Activated naive CD8-positive, alpha-beta T cell (primary cell): Measurements from ENCODE around the gene STAT6.

Experiments used
- H3K27ac Mint-ChIP-seq: one replicate; pipeline ENCODE4 v1.8.0; 2021; ENCODE audit warnings: mixed read lengths
- H3K27me3 Mint-ChIP-seq: one replicate; pipeline ENCODE4 v1.8.0; 2021; ENCODE audit warnings: mixed read lengths
- H3K36me3 Mint-ChIP-seq: one replicate; pipeline ENCODE4 v1.8.0; 2021; ENCODE audit warnings: mixed read lengths
- H3K4me1 Mint-ChIP-seq: one replicate; pipeline ENCODE4 v1.8.0; 2021; ENCODE audit warnings: low read depth, mixed read lengths
- H3K4me3 Mint-ChIP-seq: one replicate; pipeline ENCODE4 v1.8.0; 2021; ENCODE audit warnings: mild to moderate bottlenecking, mixed read lengths
- H3K9me3 Mint-ChIP-seq: one replicate; pipeline ENCODE4 v1.8.0; 2021; ENCODE audit warnings: low read depth, mixed read lengths

Gene STAT6, protein sequence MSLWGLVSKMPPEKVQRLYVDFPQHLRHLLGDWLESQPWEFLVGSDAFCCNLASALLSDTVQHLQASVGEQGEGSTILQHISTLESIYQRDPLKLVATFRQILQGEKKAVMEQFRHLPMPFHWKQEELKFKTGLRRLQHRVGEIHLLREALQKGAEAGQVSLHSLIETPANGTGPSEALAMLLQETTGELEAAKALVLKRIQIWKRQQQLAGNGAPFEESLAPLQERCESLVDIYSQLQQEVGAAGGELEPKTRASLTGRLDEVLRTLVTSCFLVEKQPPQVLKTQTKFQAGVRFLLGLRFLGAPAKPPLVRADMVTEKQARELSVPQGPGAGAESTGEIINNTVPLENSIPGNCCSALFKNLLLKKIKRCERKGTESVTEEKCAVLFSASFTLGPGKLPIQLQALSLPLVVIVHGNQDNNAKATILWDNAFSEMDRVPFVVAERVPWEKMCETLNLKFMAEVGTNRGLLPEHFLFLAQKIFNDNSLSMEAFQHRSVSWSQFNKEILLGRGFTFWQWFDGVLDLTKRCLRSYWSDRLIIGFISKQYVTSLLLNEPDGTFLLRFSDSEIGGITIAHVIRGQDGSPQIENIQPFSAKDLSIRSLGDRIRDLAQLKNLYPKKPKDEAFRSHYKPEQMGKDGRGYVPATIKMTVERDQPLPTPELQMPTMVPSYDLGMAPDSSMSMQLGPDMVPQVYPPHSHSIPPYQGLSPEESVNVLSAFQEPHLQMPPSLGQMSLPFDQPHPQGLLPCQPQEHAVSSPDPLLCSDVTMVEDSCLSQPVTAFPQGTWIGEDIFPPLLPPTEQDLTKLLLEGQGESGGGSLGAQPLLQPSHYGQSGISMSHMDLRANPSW

DNA sequence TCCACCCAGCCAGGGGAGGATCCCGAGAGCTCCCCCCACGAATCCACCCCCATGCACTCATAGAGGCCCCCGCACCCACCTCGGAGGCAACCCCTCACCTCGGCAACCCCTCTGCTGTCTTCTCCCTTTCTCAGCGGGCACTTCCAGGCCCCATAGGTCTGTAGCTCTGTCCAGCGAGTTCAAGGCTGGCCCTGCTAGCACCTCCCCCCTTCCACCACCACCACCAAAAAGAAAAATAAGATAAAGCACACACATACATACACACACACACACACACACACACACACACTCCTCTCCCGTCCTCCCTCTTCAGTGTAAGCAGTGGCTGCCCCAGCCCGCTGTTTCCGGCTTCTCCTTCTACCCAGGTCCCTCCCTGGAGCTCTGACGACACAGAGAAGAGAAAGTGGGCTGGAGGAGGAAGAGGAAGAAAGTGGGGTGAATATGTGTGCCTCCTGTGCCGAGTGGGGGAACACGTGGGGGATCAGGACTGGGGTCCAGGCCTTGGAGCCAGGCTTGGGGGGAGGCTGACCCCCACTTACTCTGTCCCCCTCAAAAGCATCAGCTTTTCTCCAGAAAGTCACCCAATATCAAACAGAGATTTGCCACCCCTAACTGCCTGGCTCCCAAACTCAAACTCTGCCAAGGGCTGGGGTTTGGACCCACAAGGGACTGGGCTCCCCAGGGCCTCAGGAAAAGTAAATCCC, at the start of gene STAT6:
TSS of gene STAT6 (minus strand) at position 332 of the 704 bp plus-strand sequence. CDS start 3,084 bp downstream, outside the sequence.
- peak within 1 kb of the TSS; percentile 97 for H3K27ac Mint-ChIP-seq
- H3K27me3 Mint-ChIP-seq: no peaks in the 10 kb centered on the region
- peaks cover 52% of the 10 kb centered on the region for H3K4me1 Mint-ChIP-seq
- peaks cover 2% of the 10 kb centered on the region for H3K36me3 Mint-ChIP-seq
- peak within 1 kb of the TSS; percentile 100 for H3K4me3 Mint-ChIP-seq
- H3K9me3 Mint-ChIP-seq: no peaks in the 10 kb centered on the region

DNA sequence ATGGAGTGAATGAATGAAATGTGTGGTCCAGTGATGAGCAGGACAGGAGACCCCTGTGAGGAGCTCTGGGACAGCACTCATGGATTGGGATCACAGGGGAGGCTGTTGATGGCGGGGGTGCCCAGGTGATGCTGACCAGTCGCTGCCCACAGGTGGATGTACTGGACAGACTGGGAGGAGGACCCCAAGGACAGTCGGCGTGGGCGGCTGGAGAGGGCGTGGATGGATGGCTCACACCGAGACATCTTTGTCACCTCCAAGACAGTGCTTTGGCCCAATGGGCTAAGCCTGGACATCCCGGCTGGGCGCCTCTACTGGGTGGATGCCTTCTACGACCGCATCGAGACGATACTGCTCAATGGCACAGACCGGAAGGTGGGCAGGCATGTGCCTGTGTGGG, 49.6 kb upstream of the STAT6 start:
- no peaks in the 10 kb centered on the region for H3K9me3 Mint-ChIP-seq
- peaks cover 5% of the 10 kb centered on the region for H3K4me1 Mint-ChIP-seq
- H3K4me3 Mint-ChIP-seq: no peak overlapping the region
- no peaks in the 10 kb centered on the region for H3K27me3 Mint-ChIP-seq
- H3K27ac Mint-ChIP-seq: no peak overlapping the region
- H3K36me3 Mint-ChIP-seq: peaks cover 3% of the 10 kb centered on the region

DNA sequence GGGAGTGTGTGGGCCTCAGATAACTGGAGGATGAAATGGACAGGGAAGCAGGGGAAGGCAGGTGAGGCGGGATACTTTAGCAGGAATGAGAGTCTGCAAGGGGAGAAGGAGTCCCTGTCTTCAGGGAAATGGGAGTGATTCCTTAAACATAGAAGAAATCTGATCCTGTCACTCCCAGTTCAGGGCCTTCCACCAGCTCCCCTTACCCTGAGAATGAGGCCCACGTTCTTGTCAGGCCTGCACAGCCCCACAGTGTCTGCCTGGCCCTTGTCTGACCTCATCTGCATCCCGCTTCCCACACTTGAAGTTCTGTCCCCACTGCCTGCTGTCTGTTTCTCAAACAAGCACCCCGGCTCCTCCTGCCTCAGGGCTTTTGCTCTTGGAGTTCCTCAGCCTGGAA, 48.9 kb upstream of the STAT6 start:
- no peaks in the 10 kb centered on the region for H3K9me3 Mint-ChIP-seq
- no peak overlapping the region for H3K4me3 Mint-ChIP-seq
- H3K36me3 Mint-ChIP-seq: peaks cover 3% of the 10 kb centered on the region
- H3K27me3 Mint-ChIP-seq: no peaks in the 10 kb centered on the region
- H3K4me1 Mint-ChIP-seq: peaks cover 5% of the 10 kb centered on the region
- H3K27ac Mint-ChIP-seq: no peak overlapping the region

DNA sequence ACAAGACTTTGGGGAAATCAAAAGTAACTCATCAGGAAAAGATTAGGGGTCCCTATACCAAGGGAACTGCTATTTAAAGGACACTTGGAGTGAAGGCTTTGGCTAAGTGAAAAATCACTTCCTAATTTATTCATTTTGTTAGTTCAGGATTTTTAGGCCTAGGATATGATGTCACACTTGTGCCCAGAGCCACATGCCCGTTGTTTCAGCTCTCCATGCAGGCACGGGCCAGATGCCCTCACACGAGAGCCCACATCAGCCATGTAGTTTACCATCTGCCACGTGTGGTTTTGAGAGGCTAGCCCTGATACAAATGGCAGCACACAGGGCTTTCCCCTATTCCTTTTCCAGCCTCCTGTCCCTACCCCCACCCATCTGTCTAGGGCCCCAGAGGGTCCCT, 48.1 kb upstream of the STAT6 start:
- Mint-ChIP-seq H3K4me1 (peaks cover 5% of the 10 kb centered on the region), H3K36me3 (peaks cover 3% of the 10 kb centered on the region), H3K9me3 (no peaks in the 10 kb centered on the region), H3K27me3 (no peaks in the 10 kb centered on the region), H3K4me3 (no peak overlapping the region), H3K27ac (no peak overlapping the region)

DNA sequence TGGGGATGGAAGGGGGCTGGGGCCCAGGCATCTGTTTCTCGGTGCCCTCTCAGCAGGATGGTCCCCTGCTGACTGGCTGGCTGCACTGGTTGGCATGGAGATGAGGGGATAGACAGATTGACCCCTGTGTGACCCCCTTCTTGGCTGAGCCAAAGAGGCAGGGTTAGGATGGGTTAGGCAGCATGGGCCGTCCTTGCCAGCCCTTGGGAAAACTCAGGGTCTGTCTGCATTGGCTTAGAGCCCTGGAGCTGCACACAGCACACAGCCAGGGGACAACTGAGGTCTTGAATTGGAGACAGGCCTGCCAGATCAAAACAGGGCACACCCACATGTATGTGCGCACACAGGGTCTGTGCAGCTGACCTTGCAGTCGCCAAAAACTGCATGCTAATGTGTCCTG, 47.5 kb upstream of the STAT6 start:
- H3K4me3 Mint-ChIP-seq: no peak overlapping the region
- peaks cover 5% of the 10 kb centered on the region for H3K4me1 Mint-ChIP-seq
- peaks cover 3% of the 10 kb centered on the region for H3K36me3 Mint-ChIP-seq
- no peaks in the 10 kb centered on the region for H3K9me3 Mint-ChIP-seq
- H3K27me3 Mint-ChIP-seq: no peaks in the 10 kb centered on the region
- no peak overlapping the region for H3K27ac Mint-ChIP-seq

DNA sequence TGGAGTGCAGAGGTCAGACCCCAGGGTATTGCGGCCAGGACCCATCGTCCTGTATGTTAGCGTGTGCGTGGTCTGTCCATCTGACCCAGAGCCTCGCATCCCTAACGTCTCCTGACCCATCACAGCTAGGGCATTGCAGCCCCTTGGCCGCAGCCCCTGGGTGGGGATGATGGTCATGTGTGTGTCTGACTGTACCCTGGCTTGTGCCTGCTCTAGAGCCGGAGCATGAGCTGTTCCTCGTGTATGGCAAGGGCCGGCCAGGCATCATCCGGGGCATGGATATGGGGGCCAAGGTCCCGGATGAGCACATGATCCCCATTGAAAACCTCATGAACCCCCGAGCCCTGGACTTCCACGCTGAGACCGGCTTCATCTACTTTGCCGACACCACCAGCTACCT, 47.0 kb upstream of the STAT6 start:
- H3K27me3 Mint-ChIP-seq: no peaks in the 10 kb centered on the region
- H3K9me3 Mint-ChIP-seq: no peaks in the 10 kb centered on the region
- H3K4me3 Mint-ChIP-seq: no peak overlapping the region
- H3K27ac Mint-ChIP-seq: no peak overlapping the region
- H3K36me3 Mint-ChIP-seq: peaks cover 3% of the 10 kb centered on the region
- peaks cover 5% of the 10 kb centered on the region for H3K4me1 Mint-ChIP-seq

DNA sequence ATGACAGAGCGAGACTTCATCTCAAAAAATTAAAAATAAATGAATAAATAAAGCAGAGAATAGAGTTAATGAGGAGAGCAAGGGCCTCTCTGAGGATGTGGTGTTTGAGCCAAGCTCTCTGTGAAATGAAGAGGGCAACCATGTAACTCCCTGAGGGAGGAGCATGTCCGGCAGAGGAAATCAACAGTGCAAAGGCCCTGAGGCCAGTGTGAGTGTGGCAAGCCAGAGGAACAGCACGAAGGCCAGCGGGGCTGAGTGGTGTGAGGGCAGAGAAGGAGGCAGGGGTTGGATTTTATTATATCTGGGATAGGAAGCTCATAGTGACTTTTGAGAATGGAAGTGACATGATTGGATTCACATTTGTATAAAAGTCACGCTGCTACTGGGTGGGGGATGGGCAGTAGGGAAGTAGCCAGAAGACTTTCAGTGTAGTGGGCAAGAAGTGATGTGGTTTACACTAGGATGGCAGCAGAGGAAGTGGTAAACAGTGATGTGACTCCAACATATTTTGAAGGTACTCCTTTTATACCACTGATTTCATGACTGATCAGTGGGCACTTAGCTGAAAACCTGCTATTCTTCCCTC, 46.5 kb upstream of the STAT6 start:
- Mint-ChIP-seq H3K4me3 (no peak overlapping the region), H3K4me1 (peaks cover 5% of the 10 kb centered on the region), H3K27me3 (no peaks in the 10 kb centered on the region), H3K27ac (no peak overlapping the region), H3K36me3 (peaks cover 3% of the 10 kb centered on the region), H3K9me3 (no peaks in the 10 kb centered on the region)

DNA sequence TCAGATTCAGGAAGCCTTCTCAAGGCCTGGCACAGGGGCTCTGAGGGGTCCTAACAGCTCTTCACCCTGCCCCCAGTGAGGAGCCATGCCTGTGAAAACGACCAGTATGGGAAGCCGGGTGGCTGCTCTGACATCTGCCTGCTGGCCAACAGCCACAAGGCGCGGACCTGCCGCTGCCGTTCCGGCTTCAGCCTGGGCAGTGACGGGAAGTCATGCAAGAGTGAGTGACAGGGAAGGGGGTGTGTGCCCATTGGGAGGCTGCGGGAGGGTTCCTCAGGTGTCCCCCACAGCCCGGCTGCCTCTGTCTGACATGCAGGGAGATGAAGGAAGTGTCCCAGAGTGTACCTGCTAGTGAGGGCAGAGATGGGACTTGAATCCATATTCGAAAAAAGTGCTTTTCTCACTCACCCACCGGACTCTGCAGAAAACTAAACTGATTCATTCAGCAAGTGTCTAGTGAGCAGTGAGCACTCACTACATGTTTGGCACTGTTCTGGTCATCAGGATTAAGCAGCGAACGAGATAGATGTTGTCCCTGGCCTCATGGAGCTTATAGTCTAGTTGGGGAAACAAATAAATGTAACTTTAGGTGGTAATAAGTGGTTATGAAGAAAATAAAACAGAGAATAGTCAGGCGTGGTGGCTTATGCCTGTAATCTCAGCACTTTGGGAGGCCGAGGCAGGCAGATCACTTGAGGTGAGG, 45.7 kb upstream of the STAT6 start:
- H3K4me3 Mint-ChIP-seq: no peak overlapping the region
- no peaks in the 10 kb centered on the region for H3K27me3 Mint-ChIP-seq
- no peak overlapping the region for H3K27ac Mint-ChIP-seq
- no peaks in the 10 kb centered on the region for H3K9me3 Mint-ChIP-seq
- H3K4me1 Mint-ChIP-seq: peaks cover 5% of the 10 kb centered on the region
- H3K36me3 Mint-ChIP-seq: no peaks in the 10 kb centered on the region

DNA sequence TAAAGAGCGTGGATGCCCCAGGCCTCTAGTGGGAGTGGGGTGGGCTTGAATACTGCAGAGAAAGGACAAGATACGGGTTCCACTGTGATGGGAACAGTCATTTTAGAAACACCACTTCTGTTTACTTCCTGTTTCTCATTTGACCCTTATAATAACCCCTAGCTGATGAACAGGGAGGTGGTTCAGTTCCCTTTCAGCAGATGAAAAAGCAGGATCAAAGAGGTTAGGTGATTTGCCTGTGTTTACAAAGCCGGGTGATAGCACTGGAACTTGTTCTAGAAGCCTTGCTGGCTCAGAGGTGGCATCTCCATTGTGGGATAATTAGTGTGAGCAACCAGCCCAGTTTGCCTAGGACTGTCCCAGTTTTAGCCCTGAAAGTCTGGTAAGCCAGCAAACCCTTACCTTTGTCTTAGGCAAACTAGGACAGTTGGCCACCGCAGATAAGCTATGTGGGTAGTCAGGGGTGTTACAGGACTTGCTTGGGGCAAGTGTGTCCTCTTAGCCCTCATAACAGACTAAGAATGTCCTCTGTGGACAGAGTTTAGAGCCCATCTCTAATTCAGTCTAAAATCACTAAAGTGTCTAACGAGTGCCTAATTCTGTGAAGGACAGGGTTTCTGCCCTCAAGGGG, 43.8 kb upstream of the STAT6 start:
- Mint-ChIP-seq H3K36me3 (no peaks in the 10 kb centered on the region), H3K27me3 (no peaks in the 10 kb centered on the region), H3K9me3 (no peaks in the 10 kb centered on the region), H3K4me3 (no peak overlapping the region), H3K4me1 (peaks cover 5% of the 10 kb centered on the region), H3K27ac (no peak overlapping the region)

DNA sequence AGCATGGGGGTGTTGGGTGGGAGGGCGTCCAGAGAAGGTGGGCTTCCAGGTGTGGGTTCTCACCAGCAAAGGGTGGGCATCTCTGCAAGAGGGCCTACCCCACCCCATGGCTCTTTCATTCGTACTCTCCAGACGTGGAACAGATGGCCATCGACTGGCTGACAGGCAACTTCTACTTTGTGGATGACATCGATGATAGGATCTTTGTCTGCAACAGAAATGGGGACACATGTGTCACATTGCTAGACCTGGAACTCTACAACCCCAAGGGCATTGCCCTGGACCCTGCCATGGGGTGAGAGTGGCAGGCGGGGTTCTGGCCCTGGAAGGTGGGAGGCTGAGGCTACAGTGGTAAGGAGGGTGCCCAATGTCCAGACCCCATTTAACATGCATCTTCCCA, 42.9 kb upstream of the STAT6 start:
- no peaks in the 10 kb centered on the region for H3K9me3 Mint-ChIP-seq
- peaks cover 5% of the 10 kb centered on the region for H3K4me1 Mint-ChIP-seq
- no peak overlapping the region for H3K4me3 Mint-ChIP-seq
- no peak overlapping the region for H3K27ac Mint-ChIP-seq
- no peaks in the 10 kb centered on the region for H3K36me3 Mint-ChIP-seq
- no peaks in the 10 kb centered on the region for H3K27me3 Mint-ChIP-seq

DNA sequence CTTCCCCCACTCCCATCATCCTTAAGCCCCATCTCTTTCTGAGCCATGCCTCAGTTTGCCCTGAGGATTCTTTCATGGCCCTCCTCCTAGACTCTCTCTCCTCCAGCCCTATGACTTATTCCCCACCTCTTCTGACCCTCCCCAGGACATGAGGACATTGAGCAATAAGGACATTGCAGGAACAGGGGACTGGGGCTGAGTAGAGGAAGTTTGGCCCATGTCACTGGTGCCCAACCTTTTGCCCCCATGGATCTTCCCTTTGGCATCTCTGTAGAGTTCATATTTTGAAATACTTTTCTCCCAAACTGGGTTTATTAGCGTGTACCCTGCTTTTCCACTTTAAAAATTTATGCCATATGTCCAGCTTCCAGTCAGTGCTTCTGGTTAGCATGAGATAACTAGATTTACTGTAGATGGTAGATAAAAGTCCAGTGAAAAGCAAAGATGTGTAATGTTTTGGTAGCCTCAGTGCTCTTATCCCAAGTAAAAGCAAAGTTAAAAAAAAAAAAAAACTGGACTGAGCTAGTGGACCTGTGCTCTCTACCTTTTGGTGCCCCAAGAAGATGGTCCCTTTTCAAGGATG, 42.3 kb upstream of the STAT6 start:
- Mint-ChIP-seq H3K4me1 (peaks cover 5% of the 10 kb centered on the region), H3K4me3 (no peak overlapping the region), H3K9me3 (no peaks in the 10 kb centered on the region), H3K27ac (no peak overlapping the region), H3K27me3 (no peaks in the 10 kb centered on the region), H3K36me3 (no peaks in the 10 kb centered on the region)

DNA sequence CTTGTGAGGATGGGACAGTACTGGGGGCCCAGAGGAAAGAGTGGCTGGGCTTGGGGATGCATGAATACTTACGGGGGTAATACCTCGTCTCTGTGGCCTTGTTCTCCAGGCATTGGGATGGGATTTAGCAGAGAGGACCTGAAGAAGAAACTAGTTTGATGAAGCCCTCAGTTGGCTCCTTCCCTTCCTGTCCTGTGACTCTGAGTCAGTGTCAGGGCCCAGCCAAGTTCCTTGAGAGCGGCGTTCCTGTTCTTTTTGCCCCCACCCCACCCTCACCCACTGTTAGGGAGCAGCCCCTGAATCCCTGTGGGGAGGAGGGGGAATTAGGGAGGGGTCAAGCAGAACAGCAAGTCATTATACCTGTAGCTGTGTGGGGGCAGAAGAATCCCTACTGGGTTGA, 41.5 kb upstream of the STAT6 start:
- no peak overlapping the region for H3K27ac Mint-ChIP-seq
- H3K9me3 Mint-ChIP-seq: no peaks in the 10 kb centered on the region
- H3K4me3 Mint-ChIP-seq: no peak overlapping the region
- no peaks in the 10 kb centered on the region for H3K27me3 Mint-ChIP-seq
- H3K4me1 Mint-ChIP-seq: peaks cover 2% of the 10 kb centered on the region
- no peaks in the 10 kb centered on the region for H3K36me3 Mint-ChIP-seq

DNA sequence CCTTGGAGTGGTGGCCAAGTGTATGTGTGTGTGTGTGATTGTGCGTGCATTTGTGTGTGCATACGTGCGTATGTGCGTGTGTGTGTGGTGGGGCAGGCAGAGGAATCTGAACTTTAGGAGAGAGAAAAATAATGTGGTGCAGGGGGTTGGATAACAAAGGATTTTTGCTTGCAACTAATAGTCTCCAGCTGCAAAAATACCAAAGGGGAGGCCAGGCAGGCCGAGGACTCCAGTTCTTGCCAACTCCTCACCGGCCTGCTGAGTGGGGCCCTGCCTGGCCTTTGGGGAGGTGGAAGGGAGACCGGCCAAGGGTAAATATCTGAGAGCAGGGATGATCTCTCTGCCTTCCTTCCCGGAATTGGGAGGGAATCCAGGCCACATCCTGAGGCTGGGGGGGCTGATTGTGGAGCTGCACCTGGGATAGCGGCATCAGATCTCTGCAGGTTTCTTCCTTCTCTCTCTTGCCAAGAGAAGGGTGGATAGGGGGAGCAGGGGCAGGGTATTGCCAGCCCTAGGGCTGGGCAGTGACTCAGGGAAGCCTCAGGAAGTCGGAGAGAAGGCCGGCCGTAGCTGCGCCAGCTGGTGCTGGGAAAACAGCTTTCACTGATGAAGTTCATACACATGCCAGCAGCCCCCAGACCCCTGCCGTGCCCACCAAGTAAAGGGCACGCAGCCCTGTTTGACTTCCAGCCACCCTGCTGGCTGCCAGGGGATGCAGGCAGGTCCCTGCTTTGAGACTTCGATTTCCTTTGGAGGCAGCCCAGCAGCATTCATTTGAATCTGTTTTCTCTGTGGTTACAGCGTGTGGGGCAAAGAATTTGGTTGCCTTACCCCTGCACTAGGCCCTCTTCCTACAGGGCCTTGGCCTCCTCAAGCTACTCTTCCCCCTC, 40.8 kb upstream of the STAT6 start:
- Mint-ChIP-seq H3K4me1 (no peaks in the 10 kb centered on the region), H3K36me3 (no peaks in the 10 kb centered on the region), H3K4me3 (no peak overlapping the region), H3K27ac (no peak overlapping the region), H3K27me3 (no peaks in the 10 kb centered on the region), H3K9me3 (no peaks in the 10 kb centered on the region)
